T47D (cell line): ENCODE data around the gene CAMKK2.
"Not testable (repeated sequence)": the region's sequence is repeated elsewhere in the genome, so short reads cannot be mapped to it uniquely, and the experiment has no call there.

Source experiments
- DNase-seq, 2 experiments: peaks; one replicate each; pipeline versions ENCODE4 v3.0.0 to v3.0.0-alpha.2; 2011 to 2012; ENCODE audit warnings: low read depth in 1 of 2, low spot score in 1 of 2
- JUND ChIP-seq: IDR thresholded peaks from 2 replicates; pipeline ENCODE4 v1.6.1; 2012; ENCODE audit warnings: low read depth
- in situ Hi-C: cut with HindIII; loops from 2 replicates; pipeline ENCODE4 v1.10.0; 2016; ENCODE audit warnings: low sequenced_read_pairs, low pct_unique_long_range_greater_than_20kb

The CAMKK2 gene

GRCh38 chr12:121218588-121219352 lies 77.7 kb downstream of the CAMKK2 start:
- no peak for TF ChIP-seq JUND
- in situ Hi-C loops, result no loop called here
- no peak for DNase-seq

GRCh38 chr12:121217761-121218160 lies 78.7 kb downstream of the CAMKK2 start:
- in situ Hi-C loops, result no loop called here
- no peak for DNase-seq
- TF ChIP-seq JUND, result no peak

GRCh38 chr12:121217063-121217462 lies 79.4 kb downstream of the CAMKK2 start:
- no peak for TF ChIP-seq JUND
- in situ Hi-C loops, result no loop called here

GRCh38 chr12:121216102-121216501 lies 80.4 kb downstream of the CAMKK2 start:
- no peak for DNase-seq
- no peak for TF ChIP-seq JUND
- in situ Hi-C loops, result no loop called here

More at GRCh38 chr12:121217063-121217462, 79.4 kb downstream of the CAMKK2 start:
- no peak for DNase-seq

- in situ Hi-C loops, result no loop called here
- DNase-seq, result no peak
- no peak for TF ChIP-seq JUND
Measured at GRCh38 chr12:121214855-121215745, 81.4 kb downstream of the CAMKK2 start.

GRCh38 chr12:121214166-121214777 lies 82.2 kb downstream of the CAMKK2 start:
- in situ Hi-C loops, result no loop called here
- no peak for DNase-seq
- no peak for TF ChIP-seq JUND

GRCh38 chr12:121212875-121213274 lies 83.6 kb downstream of the CAMKK2 start:
- no peak for TF ChIP-seq JUND
- no peak for DNase-seq
- in situ Hi-C loops, result no loop called here

GRCh38 chr12:121209624-121210572 lies 86.6 kb downstream of the CAMKK2 start, which contains the start of gene P2RX4:
P2RX4 (plus strand) TSS chr12:121210129; CDS start chr12:121210165, 36 bp downstream.
- no peak for TF ChIP-seq JUND
- in situ Hi-C loops, result no loop called here
- peak; percentile 79 to 89 for DNase-seq

- TF ChIP-seq JUND, result no peak
- DNase-seq, result no peak
- in situ Hi-C loops, result no loop called here
Measured at GRCh38 chr12:121209221-121209620, 87.3 kb downstream of the CAMKK2 start.

GRCh38 chr12:121208571-121208970 lies 87.9 kb downstream of the CAMKK2 start:
- not testable (repeated sequence) for DNase-seq

GRCh38 chr12:121205491-121205890 lies 91.0 kb downstream of the CAMKK2 start:
- in situ Hi-C loops, result no loop called here
- DNase-seq, result no peak
- no peak for TF ChIP-seq JUND

More at GRCh38 chr12:121208571-121208970, 87.9 kb downstream of the CAMKK2 start:
- in situ Hi-C loops, result not testable (repeated sequence)

GRCh38 chr12:121203482-121203881 lies 93.0 kb downstream of the CAMKK2 start:
- TF ChIP-seq JUND, result no peak
- DNase-seq, result no peak
- in situ Hi-C loops, result no loop called here
